ENCODE measurements around the gene HINT2. TPM values are rescaled to one million over a fixed set of nuclear protein-coding genes. Genes with fewer than 3 reads are reported as not detected.
A peak's percentile ranks its signal among the peaks of the same experiment; 100 is the strongest.

The HINT2 gene
- total RNA-seq, 6 donors from 2014 or later = 15.7 to 57.9 (median 42.2) TPM

- Histone ChIP-seq H3K9me3 (no peaks in the 10 kb centered on the region), H3K27me3 (no peaks in the 10 kb centered on the region), H3K36me3 (peaks cover 0 to 7% (median 2%) of the 10 kb centered on the region in 4 donors), H3K4me1 (no peaks in the 10 kb centered on the region), H3K27ac (no peak overlapping the region), H3K4me3 (no peak overlapping the region)
- no peak for DNase-seq
- no peak for TF ChIP-seq EP300 (IDR thresholded peaks at IDR 0.05)
- no peak for TF ChIP-seq POLR2AphosphoS5 (IDR thresholded peaks at IDR 0.05)
- no peak for TF ChIP-seq POLR2A (IDR thresholded peaks at IDR 0.05)
- TF ChIP-seq CTCF (IDR thresholded peaks at IDR 0.05) = no peak
- no peak for ATAC-seq (ENCODE audit: low FRiP score in 2 of 2)
- 92 to 95% methylated on average over 6 to 7 of the region's 7 CpGs for WGBS, 2 donors
Observed at GRCh38 chr9:35854091-35854762, 39.4 kb upstream of the HINT2 start.

- TF ChIP-seq POLR2A (IDR thresholded peaks at IDR 0.05) (no peak), POLR2AphosphoS5 (IDR thresholded peaks at IDR 0.05) (no peak), CTCF (IDR thresholded peaks at IDR 0.05) (no peak), EP300 (IDR thresholded peaks at IDR 0.05) (no peak)
- 84 to 89% methylated on average over 23 to 25 of the region's 25 CpGs for WGBS, 2 donors
- Histone ChIP-seq H3K27me3 (no peaks in the 10 kb centered on the region), H3K4me3 (no peak overlapping the region), H3K9me3 (no peaks in the 10 kb centered on the region), H3K4me1 (no peaks in the 10 kb centered on the region), H3K27ac (no peak overlapping the region), H3K36me3 (peaks cover 0 to 7% (median 2%) of the 10 kb centered on the region in 4 donors)
- peak in 1 of 2 donors; percentile 71 for DNase-seq
- no peak for ATAC-seq (ENCODE audit: low FRiP score in 2 of 2)
Observed at GRCh38 chr9:35852876-35853865, 38.3 kb upstream of the HINT2 start.

- no peaks in the 10 kb centered on the region for H3K27me3 ChIP-seq
- TF ChIP-seq EP300 (IDR thresholded peaks at IDR 0.05) (no peak), POLR2A (IDR thresholded peaks at IDR 0.05) (no peak), POLR2AphosphoS5 (IDR thresholded peaks at IDR 0.05) (no peak), CTCF (IDR thresholded peaks at IDR 0.05) (no peak)
- no peak overlapping the region for H3K27ac ChIP-seq
- DNase-seq = peak in 1 of 2 donors; percentile 8
- H3K4me1 ChIP-seq = no peaks in the 10 kb centered on the region
- no peak overlapping the region for H3K4me3 ChIP-seq
- WGBS, 2 donors = 88 to 89% methylated on average over 2 of the region's 2 CpGs
- ATAC-seq (ENCODE audit: low FRiP score in 2 of 2) = no peak
- peaks cover 0 to 7% (median 2%) of the 10 kb centered on the region in 4 donors for H3K36me3 ChIP-seq
- no peaks in the 10 kb centered on the region for H3K9me3 ChIP-seq
Observed at GRCh38 chr9:35852267-35852815, 37.5 kb upstream of the HINT2 start.

GRCh38 chr9:35847792-35848572 lies 33.1 kb upstream of the HINT2 start:
- DNase-seq (no peak), ATAC-seq (ENCODE audit: low FRiP score in 2 of 2) (no peak)
- H3K4me1 ChIP-seq = peaks cover 27 to 34% (median 28%) of the 10 kb centered on the region in 4 donors
- no peak overlapping the region for H3K27ac ChIP-seq
- no peaks in the 10 kb centered on the region for H3K9me3 ChIP-seq
- no peak overlapping the region for H3K4me3 ChIP-seq
- no peaks in the 10 kb centered on the region for H3K27me3 ChIP-seq
- 80 to 85% methylated on average over 4 of the region's 4 CpGs for WGBS, 2 donors
- no peak for TF ChIP-seq POLR2AphosphoS5 (IDR thresholded peaks at IDR 0.05)
- no peak for TF ChIP-seq CTCF (IDR thresholded peaks at IDR 0.05)
- no peak for TF ChIP-seq EP300 (IDR thresholded peaks at IDR 0.05)
- TF ChIP-seq POLR2A (IDR thresholded peaks at IDR 0.05) = no peak
- peaks cover 0 to 13% (median 1%) of the 10 kb centered on the region in 4 donors for H3K36me3 ChIP-seq

Measured in upper lobe of left lung (tissue), 6 donors.